PC-9 (cell line): ENCODE results near the gene MDN1.

Experiments used
- CTCF ChIP-seq: fragments of 200-600 bp; sonication (generic); conservative IDR thresholded peaks from 2 replicates; pipeline ENCODE4 v1.6.1; 2017; ENCODE audit warnings: mixed run types, antibody characterized with exemption, mild to moderate bottlenecking, moderate library complexity
- EZH2 ChIP-seq: fragments of 200-600 bp; sonication (generic); IDR thresholded peaks from 2 replicates; pipeline ENCODE4 v1.8.0; 2017; ENCODE audit warnings: antibody characterized with exemption, low read depth

GRCh38 chr6:89829472-89830169 lies 10.0 kb upstream of the MDN1 start, which contains the start of gene CASP8AP2:
- TF ChIP-seq EZH2 (no peak), CTCF (no peak)
